GM18517 (cell line): ENCODE data around the gene GFOD2.

Source experiments
- ATAC-seq: cut with Tn5 transposase; IDR thresholded peaks from one replicate; pipeline ENCODE4 v1.9.1; 2021; ENCODE audit warnings: mild to moderate bottlenecking, moderate library complexity; ENCODE audit not compliant: unreplicated experiment

The GFOD2 gene

GRCh38 chr16:67660564-67661028 is 58.5 kb downstream of the GFOD2 start, which contains the start of gene PARD6A:
Gene PARD6A, plus strand, starts transcription at chr16:67660960. Its CDS starts 79 bp downstream, at chr16:67661039.
- ATAC-seq = peak; percentile 73

DNA sequence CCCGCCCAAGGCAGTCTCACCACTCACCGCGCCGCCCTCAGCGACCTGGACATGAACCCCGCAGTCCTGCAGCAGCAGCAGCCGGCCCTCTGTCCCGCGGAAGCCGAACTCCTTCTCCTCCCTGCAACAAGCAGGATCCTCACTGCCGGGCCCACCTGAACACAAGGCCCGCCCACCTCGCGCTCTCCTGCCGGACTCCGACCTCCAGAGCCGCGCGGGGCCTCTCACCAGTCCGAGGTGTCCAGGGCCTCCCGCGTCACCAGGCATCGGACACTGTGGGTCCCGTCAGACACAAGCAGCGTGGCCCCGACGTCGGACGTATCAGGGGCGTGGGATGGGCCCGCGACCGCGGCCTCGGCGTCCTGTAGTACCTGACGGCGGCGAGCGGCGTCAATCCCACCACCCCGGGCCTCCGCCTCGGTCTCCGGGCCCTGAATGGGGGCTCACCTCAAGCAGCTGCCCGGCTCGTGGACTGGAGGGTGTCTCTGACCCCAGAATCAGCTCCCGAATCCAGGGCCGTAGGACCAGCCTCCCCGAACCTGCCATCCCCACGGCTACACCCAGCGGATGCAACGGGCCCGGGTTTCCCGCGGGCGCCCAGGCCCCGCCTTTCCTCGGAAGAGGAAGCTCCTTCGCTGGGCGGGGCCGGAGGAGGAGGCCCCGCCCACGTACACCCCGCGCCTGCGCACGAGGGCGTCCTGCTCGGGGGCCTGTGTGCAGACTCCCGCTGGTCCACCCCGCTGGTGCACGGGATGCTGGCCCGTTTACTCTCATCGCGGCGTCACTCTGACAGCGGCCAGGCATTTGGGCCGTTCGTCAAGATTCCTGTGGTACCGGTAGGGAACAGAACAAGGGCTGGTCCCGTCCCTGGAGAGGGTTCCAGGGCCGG is 59.2 kb downstream of the GFOD2 start, which contains the start of gene ACD:
ACD (minus strand) TSS at position 586 of the 889 bp plus-strand sequence; CDS start at position 546, 40 bp downstream.
- ATAC-seq = peak; percentile 53

DNA sequence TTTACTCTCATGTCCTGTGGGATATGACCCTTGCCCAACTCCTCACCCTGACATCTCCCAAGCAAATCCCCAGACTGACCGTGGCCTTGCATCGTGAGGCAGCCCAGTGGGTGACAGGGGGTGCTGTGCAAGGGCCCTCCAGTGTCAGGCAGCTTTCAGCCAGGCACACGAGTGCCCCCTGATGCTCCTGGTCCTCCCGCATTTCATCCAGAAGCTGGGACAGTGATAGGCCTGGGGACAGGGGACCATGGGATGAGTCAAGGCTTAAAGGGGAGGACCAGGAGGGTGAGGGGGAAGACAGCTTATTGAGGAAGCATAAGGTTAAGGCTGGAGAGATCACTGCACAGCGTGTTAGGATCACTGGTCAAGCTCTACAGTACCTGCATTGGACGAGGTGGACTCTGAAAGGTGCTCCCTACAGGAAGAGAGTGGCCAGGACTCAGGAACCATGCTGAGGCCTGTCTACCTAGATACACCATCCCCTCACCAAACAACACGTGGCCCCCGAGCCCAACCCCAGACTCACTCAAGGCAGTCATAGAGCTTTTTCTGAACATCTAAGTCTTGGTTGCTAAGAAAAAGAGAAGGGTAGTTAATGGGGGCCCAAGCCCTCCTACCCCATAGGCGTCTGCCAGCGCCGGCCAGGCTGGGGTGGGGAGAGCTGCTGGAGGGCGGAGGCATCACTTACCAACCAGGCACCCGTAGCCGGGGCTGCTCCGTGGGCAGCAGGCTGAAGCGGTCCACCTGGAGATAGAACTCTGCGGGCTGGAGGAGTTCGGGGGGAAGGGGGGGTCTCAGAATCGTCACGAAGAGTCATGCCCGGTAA is 60.1 kb downstream of the GFOD2 start:
- no peak for ATAC-seq

GRCh38 chr16:67657751-67658518 is 61.2 kb downstream of the GFOD2 start:
- no peak for ATAC-seq

GRCh38 chr16:67657017-67657608 is 62.0 kb downstream of the GFOD2 start:
- ATAC-seq = no peak

GRCh38 chr16:67656344-67657016 is 62.6 kb downstream of the GFOD2 start:
- ATAC-seq = no peak

- no peak for ATAC-seq
Observed at GRCh38 chr16:67655363-67655762, 63.8 kb downstream of the GFOD2 start.

- ATAC-seq = no peak
Observed at GRCh38 chr16:67654403-67654911, 64.7 kb downstream of the GFOD2 start.

GRCh38 chr16:67653789-67654402 is 65.2 kb downstream of the GFOD2 start:
- ATAC-seq = no peak

DNA sequence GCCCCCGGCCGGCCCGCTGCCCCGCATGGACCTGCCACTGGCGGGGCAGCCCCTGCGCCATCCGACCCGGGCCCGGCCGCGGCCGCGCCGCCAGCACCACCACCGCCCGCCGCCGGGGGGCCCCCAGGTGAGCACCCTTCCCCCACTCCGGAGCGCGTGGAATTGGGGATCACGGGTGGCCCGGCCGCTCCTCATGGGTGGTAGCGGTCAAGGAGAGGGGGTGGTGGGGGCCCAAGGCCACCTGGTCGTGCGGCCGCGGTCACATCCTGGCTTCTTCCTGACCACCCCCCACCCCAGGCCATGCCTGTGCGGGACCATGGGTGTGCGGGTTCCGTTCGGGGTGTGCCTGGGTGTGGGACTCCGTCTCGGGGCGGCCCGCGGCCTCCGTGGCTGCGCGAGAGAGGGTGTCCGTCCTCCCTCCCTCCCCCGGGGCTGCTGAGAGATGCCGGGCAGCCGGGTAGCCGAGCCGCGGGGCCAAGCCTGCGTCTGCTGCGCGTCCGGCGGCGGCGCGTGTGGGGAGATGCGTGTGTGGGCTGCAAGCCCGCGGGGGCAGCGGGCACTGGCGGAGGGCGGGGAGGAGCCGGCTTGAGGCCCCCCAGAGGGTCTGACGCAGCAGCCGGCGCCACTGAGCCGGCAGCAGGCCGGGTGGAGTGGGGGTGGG is 65.9 kb downstream of the GFOD2 start:
- ATAC-seq = no peak

GRCh38 chr16:67652578-67653127 is 66.5 kb downstream of the GFOD2 start:
- no peak for ATAC-seq

DNA sequence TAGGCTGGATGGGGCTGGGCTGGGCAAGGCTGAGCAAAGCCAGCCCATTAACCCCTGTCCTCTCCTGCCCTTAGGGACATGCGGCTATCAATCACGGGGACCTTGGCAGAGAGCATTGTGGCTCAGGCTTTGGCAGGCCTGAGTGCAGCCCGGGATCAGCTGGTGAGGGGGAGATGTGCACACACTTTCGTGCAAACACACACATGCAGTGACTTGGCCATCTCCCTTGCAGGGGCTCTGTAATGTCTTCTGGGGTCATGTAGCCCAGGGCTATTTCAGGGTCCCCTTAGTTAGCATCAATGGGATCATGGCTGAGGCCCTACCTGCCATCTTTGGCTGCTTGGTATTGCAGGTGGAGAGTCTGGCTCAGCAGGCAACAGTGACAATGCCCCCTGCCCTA is 67.3 kb downstream of the GFOD2 start:
- no peak for ATAC-seq

- ATAC-seq = no peak
Observed at GRCh38 chr16:67651039-67651438, 68.1 kb downstream of the GFOD2 start.

DNA sequence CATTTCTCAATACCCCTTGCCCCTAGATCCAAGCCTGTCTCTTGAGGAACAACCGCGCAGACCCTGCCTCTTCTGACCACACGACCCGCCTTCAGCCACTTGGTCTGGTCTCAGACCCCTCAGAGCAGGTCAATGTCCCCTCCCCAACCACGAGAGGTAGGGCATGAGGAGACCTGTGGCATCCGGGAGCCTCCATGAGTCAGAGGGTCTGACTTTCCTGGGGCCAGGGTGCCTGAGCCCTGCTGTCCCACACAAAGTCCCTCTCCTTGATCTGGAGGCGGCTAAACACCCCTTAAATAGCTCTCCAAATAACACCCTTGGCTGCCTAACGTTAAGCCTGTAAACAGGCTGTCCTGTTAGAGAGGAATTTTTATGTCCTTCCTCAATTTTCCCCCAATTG is 69.1 kb downstream of the GFOD2 start:
- no peak for ATAC-seq

- ATAC-seq = no peak
Observed at GRCh38 chr16:67649494-67649931, 69.6 kb downstream of the GFOD2 start.

DNA sequence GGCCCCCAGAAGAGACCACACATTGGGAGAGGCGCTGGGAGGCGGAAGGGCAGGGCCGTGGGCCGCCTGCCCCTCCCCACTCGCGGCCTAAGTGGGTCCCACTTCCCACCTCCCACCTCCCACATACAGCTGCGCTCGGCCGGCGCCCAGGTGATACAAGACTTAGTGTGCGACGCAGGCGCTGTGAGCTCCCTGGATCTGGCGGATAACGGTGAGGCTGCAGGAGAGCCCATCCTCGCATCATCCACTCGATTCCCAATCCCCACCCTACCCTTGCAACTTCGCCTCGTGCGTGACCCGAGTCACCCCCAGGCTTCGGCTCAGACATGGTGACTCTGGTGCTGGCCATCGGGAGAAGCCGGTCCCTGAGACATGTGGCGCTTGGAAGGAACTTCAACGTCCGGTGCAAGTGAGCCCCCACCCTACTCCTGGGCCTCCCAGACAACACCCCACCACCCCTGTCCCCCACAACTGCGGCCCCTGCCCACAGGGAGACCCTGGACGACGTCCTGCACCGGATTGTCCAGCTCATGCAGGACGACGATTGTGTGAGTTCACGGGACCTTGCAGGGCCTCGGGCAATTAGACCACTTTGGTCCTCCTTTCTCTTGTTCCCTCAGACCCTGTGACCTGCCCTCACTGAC is 70.2 kb downstream of the GFOD2 start:
- ATAC-seq = no peak

DNA sequence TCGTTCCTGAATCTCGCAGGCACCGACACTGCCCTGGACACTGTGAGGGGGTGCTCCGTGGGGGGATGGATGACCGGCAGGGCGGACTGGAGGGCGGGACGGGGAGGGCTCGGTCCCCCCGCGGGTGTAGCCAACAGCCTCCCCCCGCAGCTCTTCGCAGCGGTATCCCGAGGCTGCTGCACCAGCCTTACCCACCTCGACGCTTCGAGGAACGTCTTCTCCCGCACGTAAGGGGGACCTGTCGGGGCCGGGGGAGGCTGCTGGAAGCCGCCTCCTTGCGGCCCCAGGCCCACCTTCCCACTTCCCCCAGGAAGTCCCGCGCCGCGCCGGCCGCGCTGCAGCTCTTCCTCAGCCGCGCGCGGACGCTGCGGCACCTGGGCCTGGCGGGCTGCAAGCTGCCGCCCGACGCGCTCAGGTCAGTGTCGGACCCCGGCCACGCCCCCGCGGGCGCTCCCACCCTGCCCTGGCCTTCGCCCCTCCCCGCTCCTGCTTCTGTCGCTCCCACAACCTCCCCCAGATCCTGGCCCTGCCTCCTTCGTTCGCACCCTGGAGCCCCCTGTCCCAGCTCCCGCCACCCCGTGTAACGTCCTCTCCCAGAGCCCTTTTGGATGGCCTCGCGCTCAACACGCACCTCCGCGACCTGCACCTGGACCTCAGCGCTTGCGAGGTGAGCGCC is 70.9 kb downstream of the GFOD2 start:
- no peak for ATAC-seq
